ENCODE results near the gene ATP9A.
"Not testable (repeated sequence)": the region's sequence is repeated elsewhere in the genome, so short reads cannot be mapped to it uniquely, and the experiment has no call there.

Gene ATP9A

DNA sequence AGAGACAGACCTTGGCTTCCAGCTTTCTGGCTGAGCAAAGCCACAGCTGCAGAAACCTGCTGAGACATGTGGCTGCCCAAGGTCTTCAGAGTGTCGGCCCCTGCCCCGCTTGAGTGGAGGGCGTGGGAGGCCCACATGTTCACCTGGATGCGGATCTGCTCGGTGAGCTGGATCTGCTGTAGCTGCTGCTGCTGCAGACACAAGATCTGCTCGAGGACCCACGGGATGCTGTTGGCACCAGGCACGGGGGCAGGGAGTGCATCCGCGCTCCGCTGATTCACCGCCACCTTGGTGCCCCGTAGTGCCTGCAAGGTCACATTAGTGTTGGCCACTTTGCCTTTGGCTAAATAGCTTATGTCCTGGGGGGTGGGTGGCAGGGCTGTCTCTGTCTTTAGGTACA, 23.4 kb upstream of the ATP9A start:
- no peak for DNase-seq (ENCODE audit: low spot score)

DNA sequence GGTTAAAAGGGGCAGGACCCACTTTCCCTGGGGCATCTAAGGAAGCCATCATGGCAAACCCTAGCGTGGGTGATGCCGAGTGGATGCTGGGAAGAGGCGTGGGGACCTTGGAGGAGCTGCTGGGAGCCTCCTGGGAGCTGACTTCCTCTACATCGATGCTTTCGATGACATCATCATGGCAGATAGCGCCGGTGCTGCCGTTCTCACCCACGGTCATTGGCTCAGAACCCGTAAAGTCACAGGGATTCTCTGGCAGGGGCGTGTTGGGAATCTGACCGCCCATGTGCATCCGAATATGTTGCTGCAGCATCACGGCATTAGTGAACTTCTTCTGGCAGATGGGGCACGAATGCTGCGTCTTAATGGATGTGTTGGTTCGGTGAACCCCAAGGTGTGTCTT, 22.1 kb upstream of the ATP9A start:
- DNase-seq (ENCODE audit: low spot score) = no peak

DNA sequence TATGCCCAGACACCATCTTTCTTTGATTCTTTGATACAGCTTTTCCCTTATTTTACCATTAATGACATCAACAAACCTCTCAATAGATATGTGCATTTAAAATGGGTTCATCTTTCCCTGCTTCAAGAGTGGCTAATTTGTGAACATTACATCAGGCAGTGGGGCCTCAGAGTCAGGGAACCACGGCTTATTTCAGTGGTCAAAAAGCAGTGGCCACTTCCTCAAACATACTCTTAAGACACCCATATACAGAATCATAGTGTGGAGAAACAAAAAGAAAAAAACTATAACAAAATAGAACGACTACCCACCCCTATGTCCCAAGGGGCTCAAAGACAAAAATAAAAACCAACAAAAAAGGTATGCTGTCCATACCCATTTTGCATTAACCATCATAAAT, 21.2 kb upstream of the ATP9A start:
- no peak for DNase-seq (ENCODE audit: low spot score)

DNA sequence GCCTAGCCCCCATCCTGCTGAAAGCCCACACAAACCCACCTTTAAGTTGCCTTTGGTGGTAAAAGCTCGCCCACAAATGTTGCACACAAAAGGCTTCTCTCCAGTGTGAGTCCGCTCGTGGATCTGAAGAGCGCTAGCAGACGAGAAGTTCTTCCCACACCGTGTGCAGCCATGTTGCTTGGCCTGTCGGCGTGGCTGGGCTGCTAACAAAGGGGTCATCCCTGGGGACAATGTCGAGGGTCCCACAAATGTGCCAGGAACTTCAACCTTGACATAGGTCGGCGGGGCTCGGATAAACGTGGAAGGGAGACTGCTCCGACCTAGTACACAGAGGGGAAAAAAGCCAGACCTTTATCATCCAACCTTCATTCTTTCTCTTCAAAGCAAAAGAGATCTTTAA, 20.6 kb upstream of the ATP9A start:
- DNase-seq (ENCODE audit: low spot score) = no peak

DNA sequence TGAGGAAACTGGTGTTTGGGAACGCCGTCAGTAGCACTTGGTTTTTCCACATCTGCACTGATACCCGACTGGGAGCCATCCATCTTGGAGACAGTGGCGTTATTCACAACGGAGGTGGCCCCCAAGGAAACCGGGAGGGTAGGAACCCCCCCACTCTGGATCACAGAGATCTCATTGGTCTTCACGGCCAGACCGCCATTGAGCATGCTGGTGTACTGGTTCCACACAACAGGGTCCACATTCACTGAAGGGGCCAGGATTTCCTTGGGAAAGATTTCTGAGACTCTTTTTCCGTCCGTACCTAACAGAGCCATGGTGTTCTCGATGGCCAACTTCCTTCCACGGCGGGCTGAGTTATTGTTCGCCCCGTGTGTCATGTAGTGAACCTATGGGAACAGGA, 16.1 kb upstream of the ATP9A start:
- DNase-seq (ENCODE audit: low spot score) = no peak

DNA sequence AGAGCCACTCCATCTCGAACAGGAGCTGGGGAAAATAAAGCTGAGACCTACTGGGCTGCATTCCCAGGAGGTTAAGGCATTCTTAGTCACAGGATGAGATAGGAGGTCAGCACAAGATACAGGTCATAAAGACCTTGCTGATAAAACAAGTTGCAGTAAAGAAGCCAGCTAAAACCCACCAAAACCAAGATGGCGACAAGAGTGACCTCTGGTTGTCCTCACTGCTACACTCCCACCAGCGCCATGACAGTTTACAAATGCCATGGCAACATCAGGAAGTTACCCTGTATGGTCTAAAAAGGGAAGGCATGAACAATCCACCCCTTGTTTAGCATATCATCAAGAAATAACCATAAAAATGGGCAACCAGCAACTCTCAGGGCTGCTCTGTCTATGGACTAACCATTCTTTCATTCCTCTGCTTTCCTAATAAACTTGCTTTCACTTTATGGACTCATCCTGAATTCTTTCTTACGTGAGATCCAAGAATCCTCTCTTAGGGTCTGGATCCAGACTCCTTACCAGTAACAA, 10.1 kb upstream of the ATP9A start:
- DNase-seq (ENCODE audit: low spot score) = not testable (repeated sequence)

DNA sequence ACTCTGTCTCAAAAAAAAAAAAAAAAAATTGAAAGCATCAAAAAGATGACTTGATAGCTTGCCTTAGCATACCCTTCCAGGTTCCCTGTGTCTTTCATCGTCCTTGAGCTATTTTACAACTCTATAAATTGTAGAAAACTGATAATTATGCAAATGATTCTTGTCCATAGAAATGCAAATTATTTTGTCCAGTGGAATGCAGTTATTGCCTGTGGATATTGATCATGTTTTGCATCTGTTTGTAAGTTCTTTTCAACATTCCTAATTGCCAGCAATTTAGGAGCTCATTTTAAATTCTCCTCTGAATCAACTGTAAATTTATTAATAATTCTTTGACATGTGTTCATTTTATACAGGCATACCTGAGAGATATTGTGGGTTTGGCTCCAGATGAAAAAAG, 7.1 kb upstream of the ATP9A start:
- DNase-seq (ENCODE audit: low spot score) = no peak

DNA sequence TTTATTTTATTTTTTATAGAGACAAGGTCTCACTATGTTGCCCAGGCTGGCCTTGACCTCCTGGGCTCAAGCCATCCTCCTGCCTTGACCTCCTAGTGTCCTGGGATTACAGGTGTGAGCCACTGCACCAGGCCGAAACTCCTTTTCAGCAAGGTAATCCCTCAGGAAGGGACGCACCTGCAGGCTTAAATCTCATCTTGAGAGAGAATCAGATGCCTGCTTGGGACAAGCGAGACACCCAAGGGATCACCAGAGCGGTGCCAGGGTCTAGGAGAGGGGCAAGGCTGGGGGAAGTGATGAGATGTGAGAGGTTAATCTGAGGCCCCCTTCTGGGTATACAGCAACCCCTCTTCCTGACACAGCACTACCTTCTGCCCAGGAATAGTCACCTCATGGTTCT, 4.0 kb upstream of the ATP9A start:
- DNase-seq (ENCODE audit: low spot score) = no peak

DNA sequence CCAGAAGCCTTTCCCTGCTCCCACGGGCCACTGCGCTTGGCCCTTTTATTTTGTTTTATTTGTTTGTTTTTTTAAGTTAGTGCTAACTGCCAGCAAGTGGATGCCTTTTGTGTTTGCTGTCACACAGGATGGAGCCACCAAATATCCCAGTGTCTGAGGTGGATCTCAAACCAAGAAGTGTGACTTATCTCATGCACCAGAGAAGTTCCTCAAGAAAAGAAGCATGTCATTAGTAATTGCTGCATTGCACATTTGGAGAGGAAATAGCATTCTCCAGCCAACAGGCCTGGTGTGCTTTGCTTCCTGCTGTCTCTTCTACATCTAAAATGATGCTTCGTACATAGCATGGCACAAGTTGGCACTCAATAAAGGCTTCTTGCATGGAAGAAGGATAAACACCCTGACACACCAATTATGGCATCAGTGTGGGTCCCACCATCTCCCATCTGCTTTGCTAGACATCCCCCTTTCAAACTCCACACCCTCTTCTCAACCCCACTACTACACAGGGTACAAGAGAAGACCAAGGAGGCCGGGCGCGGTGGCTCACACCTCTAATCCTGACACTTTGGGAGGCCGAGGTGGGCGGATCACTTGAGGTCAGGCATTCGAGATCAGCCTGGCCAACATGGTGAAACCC, 1.9 kb upstream of the ATP9A start:
- no peak for DNase-seq (ENCODE audit: low spot score)

DNA sequence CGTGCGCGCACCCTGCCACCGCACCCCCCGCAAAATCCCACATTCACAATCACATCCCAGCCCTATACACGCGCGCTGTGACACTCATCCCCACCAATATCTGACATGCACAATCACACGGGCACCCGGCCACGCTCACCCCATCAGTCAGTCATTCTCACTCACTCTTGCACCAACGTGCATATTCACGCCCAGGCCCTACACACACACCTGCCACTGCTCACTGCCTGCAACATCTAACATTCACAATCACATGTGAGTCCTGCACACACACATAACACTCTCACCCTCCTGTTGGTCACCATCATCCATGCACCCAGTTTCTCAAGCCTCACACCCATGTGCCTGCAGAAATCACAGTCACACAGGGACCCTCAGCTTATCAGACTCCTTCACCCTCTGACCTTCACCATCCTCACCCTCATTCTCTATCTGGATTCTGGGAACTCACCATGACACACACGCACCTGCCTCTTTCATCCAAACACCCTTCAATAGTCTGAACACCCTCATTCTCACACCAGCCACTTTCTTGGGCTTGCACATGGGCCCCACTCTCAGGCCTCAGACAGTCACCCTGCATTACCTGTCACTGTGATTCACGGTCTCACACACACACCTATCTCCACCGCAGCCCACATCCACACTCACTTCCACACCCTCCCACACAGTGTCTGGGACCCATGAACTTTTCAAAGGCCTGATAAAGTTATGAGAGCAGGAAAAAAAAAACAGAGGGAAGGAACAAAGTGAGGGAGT, 748 bp upstream of the ATP9A start:
- DNase-seq (ENCODE audit: low spot score) = no peak

DNA sequence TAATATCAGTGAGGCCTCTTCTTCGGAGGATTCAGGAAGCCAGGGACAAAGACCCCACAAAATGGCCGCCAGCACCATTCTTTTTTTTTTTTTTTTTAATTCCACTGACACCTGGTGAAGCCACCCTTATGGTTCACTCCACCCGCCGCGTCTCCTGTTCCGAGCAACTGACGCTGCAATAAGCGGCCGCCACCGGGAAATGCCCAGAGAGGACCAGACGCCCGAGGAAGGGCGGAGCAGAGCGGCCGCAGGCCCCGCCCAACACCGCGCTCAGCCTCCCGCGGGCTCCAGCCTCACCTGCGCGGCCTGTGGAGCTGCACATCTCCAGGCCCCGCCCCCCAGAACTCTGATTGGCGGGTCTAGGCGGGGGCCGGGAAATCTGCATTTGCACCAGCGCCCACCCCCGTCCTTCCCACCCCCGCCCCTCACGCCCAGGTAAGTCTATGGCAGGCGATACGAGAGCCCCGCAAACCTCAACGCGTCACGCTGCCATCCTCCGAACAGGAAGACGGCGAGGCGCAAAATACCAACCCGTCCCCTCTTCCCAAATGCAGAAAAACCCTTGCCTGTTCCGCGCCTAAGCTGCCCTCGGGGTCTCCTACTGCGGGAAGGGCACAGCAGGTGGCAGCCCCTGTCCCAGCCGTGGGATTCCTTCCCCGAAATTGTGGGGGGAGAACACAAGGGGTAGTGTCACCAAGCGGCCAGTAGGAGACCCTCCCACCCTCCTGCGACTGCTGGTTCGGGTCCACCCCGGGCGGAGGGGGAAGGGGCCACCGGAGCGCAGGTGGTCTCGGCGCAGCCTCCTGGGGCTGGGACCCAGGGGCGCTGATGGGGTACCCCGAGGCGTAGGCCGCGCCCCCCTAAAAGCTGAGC, 960 bp downstream of the ATP9A start:
- peak; percentile 91 for DNase-seq (ENCODE audit: low spot score)

DNA sequence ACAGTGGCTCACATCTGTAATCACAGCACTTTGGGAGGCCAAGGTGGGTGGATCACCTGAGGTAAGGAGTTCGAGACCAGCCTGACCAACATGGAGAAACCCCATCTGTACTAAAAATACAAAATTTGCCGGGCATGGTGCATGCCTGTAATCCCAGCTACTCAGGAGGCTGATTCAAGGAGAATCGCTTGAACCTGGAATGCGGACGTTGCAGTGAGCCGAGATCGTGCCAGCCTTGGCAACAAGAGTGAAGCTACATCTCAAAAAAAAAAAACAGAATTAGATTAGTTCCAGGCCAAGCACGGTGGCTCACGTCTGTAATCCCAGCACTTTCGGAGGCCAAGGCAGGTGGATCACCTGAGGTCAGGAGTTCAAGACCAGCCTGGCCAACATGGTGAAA, 2.8 kb downstream of the ATP9A start:
- not testable (repeated sequence) for DNase-seq (ENCODE audit: low spot score)

DNA sequence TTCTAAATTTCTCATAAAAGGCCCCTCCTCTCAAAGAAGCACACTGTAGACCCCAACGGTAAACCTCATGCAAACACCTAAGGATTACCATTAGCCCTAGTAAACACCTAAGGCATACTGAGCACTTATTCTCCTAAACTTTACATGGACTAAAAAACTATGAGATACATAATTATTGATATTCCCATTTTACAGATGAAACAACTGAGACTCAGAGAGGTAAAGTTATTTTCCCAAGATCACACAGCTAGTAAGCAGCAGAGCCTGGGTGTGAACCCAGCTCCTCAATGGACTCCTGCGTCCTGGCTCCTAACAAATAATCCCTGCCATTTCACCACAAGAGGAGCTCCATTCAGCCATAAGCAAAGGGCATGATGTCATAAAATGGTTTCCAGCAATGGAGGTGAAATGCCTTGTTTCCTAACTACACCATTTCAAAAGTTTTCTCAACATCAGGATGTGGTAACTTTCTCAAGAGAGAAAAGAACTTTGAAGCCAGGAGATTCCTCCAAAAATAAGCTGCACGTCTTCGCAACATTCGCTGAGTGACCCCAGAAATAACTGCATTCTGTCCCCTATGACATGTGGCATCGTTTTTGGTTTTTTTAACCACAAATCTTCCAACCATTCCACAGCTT, 4.1 kb downstream of the ATP9A start:
- no peak for DNase-seq (ENCODE audit: low spot score)

DNA sequence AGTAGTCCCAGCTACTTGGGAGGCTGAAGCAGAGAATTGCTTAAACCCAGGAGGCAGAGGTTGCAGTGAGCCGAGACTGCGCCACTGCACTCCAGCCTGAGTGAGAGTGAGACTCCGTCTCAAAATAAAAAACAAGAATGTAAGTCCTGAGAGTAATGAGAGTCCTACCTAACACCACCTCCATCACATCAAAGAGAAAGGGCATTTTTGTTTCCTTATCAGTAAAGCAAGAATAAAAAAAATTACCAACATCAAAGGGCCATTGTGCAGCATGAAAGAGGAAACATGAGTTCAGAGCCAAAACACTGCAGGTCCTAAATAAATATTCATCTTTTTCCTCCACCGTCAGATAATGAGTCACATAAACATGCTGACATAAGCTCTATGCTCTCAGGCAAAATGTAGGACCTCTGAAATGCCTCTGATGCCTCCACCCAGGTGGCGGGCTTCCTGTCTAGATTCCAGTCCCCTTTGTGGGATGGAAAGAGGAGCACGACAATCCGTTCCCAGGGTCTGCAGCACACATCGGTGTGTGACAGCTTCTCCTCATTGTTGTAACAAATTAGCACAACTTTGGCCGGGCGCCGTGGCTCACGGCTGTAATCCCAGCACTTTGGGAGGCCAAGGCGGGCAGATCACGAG, 7.2 kb downstream of the ATP9A start:
- DNase-seq (ENCODE audit: low spot score) = no peak

DNA sequence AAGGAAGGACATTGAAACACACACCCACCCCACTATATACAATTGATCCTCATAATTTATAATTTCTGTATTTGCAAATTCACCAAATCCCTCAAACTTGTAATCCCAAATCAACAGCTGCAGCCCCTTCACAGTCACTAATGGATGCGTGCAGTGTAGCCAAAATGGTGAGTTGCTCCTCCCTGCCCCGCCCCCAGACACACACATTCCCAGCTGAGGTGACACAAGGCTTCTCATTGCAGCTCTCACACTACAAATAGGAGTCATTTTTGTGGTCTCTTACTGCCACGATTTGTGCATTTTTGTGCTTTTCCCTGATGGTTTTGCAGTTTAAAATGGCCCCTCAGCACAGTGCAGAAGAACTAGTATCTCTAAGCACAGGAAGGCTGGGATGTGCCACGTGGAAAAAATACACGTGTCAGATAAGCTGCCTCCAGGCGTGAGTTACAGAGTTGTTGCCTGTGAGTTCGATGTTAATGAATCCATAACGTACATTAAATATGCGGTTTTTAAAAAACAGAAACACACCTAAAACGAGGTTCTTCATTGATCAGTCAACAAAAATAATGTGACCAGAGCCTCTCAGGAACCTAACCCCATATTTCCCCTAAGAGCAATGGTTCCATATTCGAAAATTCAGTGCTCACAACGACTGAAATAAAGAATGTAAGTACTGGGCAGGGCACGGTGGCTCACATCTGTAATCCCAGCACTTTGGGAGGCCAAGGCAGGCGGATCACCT, 8.2 kb downstream of the ATP9A start:
- DNase-seq (ENCODE audit: low spot score) = no peak

DNA sequence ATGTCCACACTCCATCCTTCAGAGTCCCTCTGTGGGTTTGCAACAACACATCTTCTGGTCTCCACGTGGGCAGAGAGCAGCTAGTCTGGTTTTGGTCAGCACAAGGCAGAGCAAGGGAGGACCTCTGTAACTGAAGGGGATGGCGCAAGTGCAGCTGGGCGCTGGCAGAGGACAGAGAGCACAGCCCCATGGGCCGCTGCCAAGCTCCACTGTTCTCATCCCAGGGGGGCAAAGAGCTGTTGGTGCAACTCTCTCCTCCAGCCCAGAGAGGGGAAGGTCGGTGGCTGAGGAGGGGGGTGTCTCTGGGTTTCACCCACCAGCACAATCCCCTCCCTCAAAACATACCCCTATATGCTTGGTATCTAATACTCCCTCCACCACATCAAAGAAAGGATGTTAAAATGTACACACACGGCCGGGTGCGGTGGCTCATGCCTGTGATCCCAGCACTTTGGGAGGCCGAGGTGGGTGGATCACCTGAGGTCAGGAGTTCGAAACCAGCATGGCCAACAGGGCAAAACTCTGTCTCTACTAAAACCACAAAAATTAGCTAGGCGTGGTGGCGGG, 9.1 kb downstream of the ATP9A start:
- DNase-seq (ENCODE audit: low spot score) = no peak

DNA sequence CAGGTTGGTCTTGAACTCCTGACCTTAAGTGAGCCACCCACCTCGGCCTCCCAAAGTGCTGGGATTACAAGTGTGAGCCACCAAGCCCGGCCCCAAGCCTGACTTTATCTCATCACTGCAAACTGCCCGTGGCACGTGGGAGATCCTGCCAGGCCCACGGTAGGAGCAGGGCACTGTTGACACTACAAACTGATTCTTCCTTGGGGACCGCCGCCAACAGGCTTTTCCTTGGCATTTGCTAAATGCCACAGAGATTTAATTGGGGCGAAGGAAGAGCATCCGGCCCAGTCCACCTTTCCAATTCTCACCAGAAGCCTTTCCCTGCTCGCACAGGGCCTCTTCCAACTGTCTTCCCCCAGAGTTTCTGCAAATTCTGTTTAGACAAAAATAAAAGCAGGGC, 11.0 kb downstream of the ATP9A start:
- no peak for DNase-seq (ENCODE audit: low spot score)

DNA sequence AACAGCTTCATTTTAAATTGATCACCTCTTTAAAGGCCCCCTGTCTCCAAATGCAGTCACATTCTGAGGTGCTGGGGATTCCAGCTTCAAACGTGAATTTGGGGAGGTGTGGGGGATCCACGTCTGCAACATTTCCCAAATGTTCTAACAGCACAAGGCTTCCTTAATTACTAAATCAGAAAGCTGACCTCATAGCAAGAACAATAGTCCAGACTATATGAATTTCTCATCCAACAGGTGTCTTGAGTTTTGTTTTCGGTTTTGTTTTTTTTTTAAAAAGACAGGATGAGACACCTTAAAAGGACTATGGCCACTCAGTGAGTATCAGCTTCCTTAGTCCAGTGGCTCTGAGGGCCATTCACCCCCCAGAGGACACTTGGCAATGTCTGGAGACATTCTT, 11.5 kb downstream of the ATP9A start:
- no peak for DNase-seq (ENCODE audit: low spot score)

DNA sequence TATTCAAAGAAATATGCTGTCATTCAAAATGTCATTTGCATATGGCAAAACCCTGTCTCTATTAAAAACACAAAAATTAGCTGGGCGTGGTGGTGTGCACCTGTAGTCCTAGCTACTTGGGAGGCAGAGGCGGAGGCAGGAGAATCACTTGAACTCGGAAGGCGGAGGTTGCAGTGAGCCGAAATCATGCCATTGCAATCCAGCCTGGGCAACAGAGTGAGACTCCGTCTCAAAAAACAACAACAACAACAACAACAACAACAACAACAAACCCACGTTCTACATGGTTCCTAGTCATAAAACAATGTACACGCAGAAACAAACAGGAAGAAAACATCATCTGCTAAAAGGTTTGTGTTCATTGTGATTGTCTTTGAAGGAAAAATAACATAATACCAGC, 15.0 kb downstream of the ATP9A start:
- not testable (repeated sequence) for DNase-seq (ENCODE audit: low spot score)

DNA sequence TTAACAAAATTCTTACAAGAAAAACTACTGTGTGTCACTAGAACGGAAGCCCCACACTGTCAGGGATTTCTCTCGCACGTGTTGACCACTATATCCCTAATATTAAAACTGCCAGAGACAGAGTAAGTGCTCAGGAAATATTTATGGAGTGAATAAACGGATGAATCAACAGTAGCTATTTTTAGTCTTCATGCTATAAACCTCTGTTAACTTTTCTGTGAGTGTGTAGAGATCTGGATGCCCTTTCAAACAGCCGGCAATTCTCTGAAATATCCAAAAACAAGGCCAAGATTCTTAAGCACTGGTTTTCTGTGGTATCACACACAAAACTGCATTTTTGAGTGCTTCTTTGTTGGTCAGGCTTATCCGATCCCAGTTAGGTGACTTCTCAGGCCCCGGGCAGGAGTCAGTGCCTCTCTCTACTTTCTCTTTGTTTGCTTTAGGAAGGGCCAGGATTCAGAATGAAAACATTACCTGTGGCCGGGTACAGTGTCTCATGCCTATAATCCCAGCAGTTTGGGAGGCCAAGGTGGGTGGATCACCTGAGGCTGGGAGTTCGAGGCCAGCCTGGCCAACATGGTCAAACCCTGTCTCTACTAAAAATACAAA, 15.7 kb downstream of the ATP9A start:
- no peak for DNase-seq (ENCODE audit: low spot score)

Data from HuH-7 (cell line).